HG02571 (cell line): ENCODE results near the gene ANKRD30B.
"Not testable (repeated sequence)": the region's sequence is repeated elsewhere in the genome, so short reads cannot be mapped to it uniquely, and the experiment has no call there.

Experiments
- ATAC-seq: cut with Tn5 transposase; IDR thresholded peaks from one replicate; pipeline ENCODE4 v1.9.1; 2021; ENCODE audit warnings: mild to moderate bottlenecking, moderate library complexity; ENCODE audit not compliant: unreplicated experiment

The ANKRD30B gene, protein sequence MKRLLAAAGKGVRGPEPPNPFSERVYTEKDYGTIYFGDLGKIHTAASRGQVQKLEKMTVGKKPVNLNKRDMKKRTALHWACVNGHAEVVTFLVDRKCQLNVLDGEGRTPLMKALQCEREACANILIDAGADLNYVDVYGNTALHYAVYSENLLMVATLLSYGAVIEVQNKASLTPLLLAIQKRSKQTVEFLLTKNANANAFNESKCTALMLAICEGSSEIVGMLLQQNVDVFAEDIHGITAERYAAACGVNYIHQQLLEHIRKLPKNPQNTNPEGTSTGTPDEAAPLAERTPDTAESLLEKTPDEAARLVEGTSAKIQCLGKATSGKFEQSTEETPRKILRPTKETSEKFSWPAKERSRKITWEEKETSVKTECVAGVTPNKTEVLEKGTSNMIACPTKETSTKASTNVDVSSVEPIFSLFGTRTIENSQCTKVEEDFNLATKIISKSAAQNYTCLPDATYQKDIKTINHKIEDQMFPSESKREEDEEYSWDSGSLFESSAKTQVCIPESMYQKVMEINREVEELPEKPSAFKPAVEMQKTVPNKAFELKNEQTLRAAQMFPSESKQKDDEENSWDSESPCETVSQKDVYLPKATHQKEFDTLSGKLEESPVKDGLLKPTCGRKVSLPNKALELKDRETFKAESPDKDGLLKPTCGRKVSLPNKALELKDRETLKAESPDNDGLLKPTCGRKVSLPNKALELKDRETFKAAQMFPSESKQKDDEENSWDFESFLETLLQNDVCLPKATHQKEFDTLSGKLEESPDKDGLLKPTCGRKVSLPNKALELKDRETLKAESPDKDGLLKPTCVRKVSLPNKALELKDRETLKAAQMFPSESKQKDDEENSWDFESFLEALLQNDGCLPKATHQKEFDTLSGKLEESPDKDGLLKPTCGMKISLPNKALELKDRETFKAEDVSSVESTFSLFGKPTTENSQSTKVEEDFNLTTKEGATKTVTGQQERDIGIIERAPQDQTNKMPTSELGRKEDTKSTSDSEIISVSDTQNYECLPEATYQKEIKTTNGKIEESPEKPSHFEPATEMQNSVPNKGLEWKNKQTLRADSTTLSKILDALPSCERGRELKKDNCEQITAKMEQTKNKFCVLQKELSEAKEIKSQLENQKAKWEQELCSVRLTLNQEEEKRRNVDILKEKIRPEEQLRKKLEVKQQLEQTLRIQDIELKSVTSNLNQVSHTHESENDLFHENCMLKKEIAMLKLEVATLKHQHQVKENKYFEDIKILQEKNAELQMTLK (N-terminal part only)

DNA sequence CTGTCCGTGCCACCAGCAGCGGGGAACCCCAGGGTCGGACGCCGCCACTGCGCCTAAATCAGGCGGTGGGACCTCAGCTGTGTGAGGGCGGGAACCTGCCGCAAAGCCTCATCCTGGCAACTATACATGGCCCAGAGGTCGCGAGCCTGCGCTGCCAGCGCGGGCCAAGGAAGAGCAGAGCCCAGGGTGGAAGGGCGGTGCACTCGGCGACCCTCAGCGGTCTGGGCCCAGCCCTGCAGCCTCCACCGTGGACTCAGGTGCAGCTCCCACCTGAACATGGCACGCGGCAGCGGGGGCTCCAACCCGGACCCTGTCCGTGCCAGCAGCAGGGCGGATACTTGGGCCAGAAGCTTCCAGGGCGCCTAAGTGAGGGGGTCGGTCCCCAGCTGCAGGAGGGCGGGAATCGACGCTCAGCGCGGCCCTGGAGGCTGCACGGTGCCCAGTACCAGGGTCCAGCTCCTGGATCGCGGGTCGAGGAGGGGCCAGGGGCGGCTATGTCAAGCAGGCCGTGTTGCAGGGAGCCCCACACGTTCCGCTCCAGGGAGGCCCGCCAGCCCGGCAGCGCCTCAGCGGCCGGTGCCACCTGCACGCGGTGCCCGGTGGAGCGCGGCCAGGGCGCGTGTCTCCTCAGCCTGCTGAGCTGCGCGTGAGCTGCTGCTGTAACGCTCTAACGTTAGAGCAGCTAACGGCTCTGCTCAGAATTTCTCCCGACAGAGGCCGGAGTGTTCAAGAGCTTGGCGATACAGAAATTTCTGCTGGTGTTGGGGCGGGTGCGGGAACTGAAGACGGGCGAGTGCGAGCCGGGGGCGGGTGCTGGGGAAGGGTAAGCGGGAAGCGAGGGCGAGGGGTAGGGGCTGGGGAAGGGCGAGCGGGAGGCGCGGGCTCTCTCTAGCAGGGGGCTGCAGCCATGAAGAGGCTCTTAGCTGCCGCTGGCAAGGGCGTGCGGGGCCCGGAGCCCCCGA lies at the start of gene ANKRD30B:
Gene ANKRD30B (plus strand): TSS at position 660 of the 962 bp plus-strand sequence. CDS start 248 bp downstream, at position 908.
- ATAC-seq: no peak

DNA sequence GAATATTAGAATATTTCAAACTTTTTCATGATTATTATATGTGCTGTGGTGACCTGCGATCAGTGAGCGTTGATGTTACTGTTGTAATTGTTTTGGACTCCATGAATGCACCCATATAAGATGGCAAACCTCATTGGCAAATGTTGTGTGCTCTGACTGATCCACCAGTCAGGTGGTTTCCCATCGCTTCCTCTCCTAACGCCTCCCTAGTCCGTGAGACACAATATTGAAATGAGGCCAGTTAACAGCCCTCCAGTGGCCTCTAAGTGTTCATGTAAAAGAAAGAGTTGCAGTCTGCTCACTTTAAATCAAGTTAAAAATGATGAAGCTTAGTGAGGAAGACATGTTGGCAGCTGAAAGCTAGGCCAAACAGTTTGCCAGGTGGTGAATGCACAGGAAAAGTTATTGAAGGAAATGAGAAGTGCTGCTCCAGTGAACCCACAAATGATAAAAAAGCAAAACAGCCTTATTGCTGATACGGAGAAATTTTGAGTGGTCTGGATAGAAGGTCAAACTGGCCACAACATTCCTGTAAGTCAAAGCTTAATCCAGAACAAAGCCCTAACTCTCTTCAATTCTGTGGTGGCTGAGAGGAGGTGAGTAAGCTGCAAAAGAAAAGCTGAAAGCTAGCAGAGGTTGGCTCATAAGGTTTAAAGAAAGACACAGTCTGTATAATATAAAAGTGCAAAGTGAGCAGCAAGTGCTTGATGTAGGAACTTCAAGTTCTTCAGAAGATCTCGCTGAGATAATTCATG lies 46.5 kb upstream of the ANKRD30B start:
- ATAC-seq: not testable (repeated sequence)

DNA sequence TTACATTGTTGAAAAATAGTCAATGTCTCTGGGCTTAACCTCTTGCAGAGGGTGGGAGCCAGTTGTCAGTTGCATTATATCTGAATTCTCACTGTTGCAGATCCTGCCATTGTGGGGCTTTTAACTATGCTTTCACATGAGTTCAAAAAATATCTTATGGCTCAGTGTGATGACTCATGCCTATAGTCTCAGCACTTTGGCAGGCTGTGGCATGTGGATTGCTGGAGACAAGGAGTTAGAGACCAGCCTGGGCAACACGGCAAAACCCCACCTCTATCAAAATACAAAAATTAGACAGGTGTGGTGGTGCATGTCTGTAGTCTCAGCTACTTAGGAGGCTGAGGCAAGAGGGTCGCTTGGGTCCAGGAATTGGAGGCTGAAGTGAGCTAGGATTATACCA lies 38.2 kb upstream of the ANKRD30B start:
- ATAC-seq: not testable (repeated sequence)

DNA sequence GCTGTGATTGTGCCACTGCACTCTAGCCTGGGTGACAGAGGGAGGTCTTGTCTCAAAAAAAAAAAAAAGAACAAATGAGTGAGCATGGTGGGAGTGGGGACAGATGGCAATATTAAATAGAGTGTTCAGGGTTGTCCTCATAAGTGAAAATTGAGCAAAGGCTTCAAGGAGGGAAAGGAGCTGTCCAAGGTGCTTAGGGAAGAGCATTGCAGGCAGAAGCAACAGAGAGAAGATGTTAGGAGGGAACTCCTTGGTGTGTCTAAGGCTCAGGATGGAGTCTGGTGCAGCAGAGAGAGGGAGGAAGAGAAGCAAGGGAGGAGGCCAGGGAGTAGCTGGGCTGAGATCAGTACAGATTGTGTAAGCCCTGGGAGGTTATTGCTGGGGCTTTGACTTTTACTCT lies 26.4 kb upstream of the ANKRD30B start:
- not testable (repeated sequence) for ATAC-seq

DNA sequence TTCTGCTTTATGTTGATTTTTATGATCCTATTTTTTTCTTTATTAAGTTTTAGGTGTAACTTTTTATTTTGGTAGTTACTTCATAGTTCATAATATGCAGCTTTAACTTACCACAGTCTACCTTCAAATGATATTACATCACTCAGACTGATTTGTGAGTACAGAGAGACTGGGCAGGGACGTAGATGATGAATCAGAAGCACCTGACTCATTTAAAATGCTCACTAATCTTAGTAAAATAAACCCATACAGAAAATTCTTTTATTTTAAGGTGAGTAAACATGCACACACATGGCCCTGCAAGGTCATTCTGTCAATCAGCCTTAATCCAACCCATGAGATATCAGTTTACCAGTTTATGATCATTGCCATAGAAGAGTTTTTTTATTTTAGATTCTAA lies 8.9 kb upstream of the ANKRD30B start:
- not testable (repeated sequence) for ATAC-seq

DNA sequence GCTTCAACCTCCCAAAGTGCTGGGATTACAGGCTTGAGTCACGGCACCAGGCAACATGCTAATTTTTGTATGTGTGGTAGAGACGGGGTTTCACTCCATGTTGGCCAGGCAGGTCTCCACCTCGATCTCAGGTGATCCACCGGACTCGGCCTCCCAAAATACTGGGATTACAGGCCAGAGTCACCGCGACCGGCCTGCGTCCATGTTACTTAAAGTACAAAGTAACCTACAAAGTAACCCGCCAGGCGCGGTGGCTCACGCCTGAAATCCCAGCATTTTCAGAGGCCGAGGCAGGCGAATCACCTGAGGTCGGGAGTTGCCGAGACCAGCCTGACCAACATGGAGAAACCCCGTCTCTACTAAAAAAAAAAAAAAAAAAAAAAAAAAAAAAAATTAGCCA lies 1.1 kb upstream of the ANKRD30B start:
- no peak for ATAC-seq

DNA sequence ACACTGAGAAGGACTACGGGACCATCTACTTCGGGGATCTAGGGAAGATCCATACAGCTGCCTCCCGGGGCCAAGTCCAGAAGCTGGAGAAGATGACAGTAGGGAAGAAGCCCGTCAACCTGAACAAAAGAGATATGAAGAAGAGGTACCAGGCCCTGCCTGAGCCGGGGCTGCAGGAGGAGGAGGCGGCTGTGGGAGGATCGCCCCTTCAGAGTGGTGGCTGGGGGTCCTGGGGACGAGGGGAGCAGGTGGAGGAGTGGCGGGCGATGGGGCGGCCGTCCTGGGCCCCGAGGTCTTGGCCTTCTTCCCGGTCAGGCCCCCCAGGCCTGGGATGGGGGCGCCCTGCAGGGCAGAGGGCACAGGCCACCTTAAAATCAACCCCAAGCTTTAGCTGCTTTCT lies 524 bp downstream of the ANKRD30B start:
- no peak for ATAC-seq

DNA sequence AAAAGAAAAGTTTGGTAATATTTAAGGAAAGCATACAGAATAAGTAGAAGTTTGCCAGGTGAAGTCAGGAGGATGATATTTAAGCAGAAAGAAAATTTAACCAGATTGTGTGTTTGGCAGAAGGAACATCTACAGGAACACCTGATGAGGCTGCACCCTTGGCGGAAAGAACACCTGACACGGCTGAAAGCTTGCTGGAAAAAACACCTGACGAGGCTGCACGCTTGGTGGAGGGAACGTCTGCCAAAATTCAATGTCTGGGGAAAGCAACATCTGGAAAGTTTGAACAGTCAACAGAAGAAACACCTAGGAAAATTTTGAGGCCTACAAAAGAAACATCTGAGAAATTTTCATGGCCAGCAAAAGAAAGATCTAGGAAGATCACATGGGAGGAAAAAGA lies 15.6 kb downstream of the ANKRD30B start:
- ATAC-seq: not testable (repeated sequence)

DNA sequence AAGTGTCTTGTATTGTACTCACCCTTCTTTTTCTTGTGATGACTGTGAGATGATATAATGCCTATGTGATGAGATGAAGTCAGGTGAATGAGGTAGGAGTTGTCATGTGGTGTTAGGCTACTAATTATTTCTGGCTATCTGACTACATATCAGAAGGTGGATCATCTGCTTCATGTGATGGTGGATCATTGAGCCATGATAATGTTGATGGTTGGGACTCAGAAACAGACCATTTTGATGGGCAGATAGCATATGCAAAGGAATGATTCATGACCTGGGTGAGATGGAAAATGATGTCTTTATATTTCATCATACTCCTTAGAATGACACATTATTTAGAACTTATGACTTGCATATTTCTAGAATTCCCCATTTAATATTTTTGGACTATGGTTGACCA lies 19.5 kb downstream of the ANKRD30B start:
- no peak for ATAC-seq

DNA sequence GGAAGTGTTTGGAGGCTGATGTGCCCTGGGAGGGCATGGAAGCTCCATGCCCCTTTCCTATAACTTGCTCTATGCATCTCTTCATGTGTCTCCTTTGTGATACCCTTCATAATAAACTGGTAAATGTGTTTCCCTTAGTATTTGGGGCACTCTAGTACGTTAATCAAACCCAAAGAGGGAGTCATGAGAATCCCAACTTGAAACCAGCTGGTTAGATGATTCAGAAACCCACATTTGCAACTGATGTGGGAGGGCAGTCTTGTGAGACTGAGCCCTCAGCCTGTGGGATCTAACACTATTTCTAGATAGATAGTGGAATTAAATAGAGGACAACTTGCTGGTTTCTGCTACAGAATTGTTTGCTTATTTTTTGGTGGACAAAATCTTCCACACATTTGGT lies 20.3 kb downstream of the ANKRD30B start:
- ATAC-seq: no peak

DNA sequence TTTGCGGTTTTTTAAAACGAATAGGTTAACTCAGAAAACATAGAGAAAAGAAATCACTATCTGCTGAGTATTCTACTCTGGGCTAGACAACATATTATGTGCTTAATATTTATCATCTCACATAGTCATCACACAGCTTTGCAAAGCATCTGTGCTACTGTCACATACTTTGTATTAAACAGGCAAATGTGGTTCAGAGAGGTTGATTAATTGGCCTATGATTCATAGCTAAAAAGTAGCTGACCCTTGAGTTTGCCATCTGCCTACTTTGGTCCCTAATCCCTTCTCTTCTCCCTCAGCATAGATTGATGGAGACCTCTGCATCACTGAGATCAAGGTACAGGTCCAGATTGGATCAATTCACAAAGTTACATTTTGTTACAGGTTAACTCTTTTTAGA lies 21.4 kb downstream of the ANKRD30B start:
- ATAC-seq: no peak

DNA sequence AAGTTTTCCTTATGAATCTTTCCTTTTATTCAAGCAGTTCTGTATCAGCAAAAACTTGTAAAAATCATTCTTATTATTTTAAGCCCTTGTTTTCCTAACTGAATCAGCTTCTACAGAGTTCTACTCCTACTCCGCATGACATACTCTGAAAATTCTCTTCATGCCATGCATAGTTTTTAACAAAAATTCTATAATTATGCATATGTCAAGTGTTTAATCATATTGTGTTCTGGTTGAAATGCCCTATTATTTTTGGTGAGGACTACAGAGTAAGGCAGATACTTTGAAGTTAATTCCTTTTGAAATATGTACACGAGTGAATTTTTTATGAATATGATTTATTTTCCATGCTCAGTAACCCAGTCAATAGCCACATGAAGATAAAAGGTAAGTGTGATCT lies 28.8 kb downstream of the ANKRD30B start:
- ATAC-seq: no peak

DNA sequence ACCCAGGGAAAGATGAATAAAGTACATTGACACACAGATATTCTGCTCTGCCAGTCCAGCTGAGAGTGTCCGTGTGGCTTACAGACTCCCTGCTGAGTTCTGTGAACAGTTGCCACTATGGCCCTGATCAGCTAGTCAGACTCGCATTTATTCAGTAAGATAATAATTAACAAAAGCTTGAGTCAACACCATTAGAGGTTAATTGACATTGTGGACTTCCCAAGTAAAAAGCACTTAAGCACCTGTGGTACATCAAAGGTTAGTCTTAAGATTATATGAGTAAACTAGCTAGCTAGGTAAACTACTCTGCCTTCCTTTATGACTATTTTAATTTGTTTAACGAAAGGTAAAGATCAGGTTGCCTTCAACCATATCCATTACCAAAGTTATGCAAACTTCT lies 33.7 kb downstream of the ANKRD30B start:
- ATAC-seq: no peak

DNA sequence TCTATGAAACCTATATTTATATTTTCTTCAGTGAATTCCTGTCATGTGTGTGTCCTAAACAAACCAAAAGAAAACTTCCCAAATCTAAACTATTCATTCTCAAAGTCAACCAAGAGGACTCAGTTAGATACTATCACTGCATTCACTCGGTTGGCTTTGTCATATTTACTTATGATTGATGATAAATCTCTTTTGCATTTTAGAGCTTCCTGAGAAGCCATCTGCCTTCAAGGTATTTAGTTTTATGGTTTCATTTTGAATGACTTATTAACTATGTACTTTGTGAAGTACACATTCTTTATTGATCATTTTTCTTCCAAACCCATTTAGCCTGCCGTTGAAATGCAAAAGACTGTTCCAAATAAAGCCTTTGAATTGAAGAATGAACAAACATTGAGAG lies 36.2 kb downstream of the ANKRD30B start:
- no peak for ATAC-seq

DNA sequence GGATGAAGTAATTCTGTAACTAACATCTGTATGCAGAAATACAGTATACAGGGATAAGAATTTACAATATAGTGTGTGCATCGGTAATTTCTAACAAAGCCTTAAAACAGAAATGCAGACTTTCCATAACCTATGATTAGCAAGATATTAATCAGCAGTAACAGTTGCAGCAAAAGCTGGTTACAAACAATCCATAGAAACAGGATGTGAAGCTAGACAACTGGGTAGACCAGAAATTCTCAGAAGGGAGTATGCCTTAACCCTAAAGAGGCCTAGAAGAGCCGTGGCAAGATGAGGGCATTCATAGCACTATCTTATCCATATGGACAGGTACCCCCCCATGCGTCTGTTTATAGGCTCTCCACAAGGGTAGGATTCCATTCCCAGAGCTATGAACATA lies 48.9 kb downstream of the ANKRD30B start:
- ATAC-seq: not testable (repeated sequence)

DNA sequence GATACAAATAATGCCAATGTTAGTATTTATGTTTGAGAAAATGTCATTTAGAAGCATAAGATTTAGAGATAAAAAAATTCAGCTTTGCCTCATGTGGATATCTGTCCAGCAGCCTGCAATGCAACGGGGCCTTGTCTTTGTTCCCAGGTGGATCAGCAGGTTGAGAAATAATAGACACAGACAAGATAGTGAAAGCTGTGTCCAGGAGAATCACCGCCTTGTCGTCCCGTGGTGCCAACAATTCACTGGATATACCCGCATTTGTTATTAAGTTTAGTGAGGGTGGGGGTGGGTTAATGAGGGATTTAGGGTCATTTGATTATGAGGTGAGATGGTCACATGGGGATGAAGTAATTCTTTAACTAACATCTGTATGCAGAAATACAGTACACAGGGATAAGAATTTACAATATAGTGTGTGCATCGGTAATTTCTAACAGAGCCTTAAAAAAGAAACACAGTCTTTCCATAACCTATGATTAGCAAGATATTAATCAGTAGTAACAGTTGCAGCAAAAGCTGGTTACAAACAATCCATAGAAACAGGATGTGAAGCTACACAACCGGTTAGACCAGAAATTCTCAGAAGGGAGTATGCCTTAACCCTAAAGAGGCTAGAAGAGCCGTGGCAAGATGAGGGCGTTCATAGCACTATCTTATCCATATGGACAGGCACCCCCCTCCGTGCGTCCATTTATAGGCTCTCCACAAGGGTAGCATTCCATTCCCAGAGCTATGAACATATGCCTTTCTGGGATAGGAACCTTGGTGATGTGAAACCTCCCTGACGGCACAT lies 50.2 kb downstream of the ANKRD30B start:
- not testable (repeated sequence) for ATAC-seq

DNA sequence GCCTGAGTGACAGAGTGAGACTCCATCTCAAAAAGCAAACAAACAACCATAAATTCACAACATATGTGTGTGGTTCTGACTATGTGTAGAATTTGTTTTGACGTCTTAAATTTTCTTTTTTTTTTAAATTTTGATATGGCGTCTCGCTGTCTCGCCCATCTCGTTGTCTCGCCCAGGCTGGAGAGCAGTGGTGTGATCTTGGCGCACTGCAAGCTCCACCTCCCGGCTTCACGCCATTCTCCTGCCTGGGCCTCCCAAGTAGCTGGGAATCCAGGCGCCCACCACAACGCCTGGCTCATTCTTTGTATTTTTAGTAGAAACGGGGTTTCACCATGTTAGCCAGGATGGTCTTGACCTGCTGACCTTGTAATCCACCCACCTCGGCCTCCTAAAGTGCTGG lies 63.1 kb downstream of the ANKRD30B start:
- ATAC-seq: not testable (repeated sequence)

DNA sequence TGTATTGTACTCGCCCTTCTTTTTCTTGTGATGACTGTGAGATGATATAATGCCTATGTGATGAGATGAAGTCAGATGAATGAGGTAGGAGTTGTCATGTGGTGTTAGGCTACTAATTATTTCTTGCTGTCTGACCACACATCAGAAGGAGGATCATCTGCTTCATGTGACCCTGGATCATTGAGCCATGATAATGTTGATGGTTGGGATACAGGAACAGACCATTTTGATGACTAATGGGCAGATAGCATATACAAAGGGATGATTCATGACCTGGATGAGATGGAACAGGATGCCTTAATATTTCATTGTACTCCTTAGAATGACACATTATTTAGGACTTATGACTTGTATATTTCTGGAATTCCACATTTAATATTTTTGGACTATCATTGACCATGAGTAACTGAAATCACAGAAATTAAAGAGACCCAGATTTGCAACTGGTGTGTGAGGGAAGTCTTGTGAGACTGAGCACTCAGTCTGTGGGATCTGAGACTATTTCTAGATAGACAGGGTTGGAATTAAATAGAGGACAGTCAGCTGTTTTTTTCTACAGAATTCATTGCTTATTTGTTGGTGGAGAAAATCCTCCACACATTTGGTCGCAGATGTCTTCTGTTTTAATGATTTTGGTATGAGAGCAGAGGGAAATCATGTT lies 79.1 kb downstream of the ANKRD30B start:
- not testable (repeated sequence) for ATAC-seq
